H1 (cell line): ENCODE measurements around the gene TMEM134. TPM values are rescaled to one million over a fixed set of nuclear protein-coding genes. Genes with fewer than 3 reads are reported as not detected.

ENCODE experiments used
- CHD7 ChIP-seq: fragments of 300-600 bp; sonication (generic); IDR thresholded peaks from 2 replicates; pipeline ENCODE4 v1.7.1; 2012; ENCODE audit warnings: low read length, moderate library complexity, mild to moderate bottlenecking, inconsistent platforms; ENCODE audit not compliant: insufficient replicate concordance
- polyA plus RNA-seq, 7 experiments: library from polyadenylated mRNA; depleted of rRNA in 3 of 7; stranded (reverse) in 5 of 7; unstranded in 2 of 7; fragments of >200 nt in 5 of 7; fragments of 200-250 nt in 2 of 7; gene quantifications; 1 replicate in 5 of 7; 2 replicates in 1 of 7; 4 replicates in 1 of 7; pipeline versions ENCODE4 v1.2.1 to v1.2.3, GENCODE V29; 2011 to 2013; ENCODE audit warnings: missing spikeins in 2 of 7, mixed read lengths in 2 of 7
- total RNA-seq: library from RNA; stranded (reverse); fragmentation: NEBNext Ultra II Directional; extraction: Animal tissue kit (Norgen Biotek cat#: 25700); gene quantifications from 2 replicates; pipeline ENCODE4 v1.2.1, GENCODE V29; 2021

The TMEM134 gene
- total and polyA plus RNA-seq, 2 of the 8 experiments (the other 6 are each of a cell fraction or from before 2014, with no cell fraction given), result 32.4 to 229 TPM

DNA sequence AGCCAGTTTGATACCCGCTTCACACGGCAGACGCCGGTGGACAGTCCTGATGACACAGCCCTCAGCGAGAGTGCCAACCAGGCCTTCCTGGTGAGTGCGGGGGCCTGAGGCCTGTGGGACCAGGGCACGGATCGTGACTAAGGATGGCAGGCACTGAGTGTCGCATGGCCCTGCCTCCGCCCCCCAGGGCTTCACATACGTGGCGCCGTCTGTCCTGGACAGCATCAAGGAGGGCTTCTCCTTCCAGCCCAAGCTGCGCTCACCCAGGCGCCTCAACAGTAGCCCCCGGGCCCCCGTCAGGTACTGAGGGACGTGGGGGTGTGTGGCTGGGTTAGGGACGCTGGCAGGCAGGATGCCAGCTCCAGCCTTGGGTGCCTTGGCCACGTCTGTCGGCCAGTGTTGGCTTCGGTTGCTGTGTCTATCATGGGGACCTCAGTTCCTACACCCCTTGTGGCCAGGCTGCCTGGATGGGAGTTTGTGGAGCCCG lies 34.6 kb downstream of the TMEM134 start (continued):
- TF ChIP-seq CHD7, result no peak
